Endothelial cell (in vitro differentiated cells): Measurements from ENCODE around the gene TAS2R9. TPM values are rescaled to one million over a fixed set of nuclear protein-coding genes. Genes with fewer than 3 reads are reported as not detected.

Experiments
- total RNA-seq: library from RNA; stranded (reverse); fragmentation: NEBNext Ultra II Directional; extraction: Animal tissue kit (Norgen Biotek cat#: 25700); gene quantifications from one replicate; pipeline ENCODE4 v1.2.1, GENCODE V29; 2021; ENCODE audit not compliant: unreplicated experiment

TAS2R9 gene
- total RNA-seq, 1 donor from 2014 or later = not detected

Other genes starting within 250 kb of the TAS2R9 start
- gene MAGOHB, start 196.6 kb downstream of the TAS2R9 start, total RNA-seq = 23.8 TPM
- 11.4 TPM for gene STYK1, start 136.1 kb downstream of the TAS2R9 start, total RNA-seq
- gene YBX3, start 86.8 kb downstream of the TAS2R9 start, total RNA-seq = 494 TPM
- gene TAS2R7, start 7.5 kb downstream of the TAS2R9 start, total RNA-seq = not detected
- 0.44 TPM for gene TAS2R8, start 2.9 kb downstream of the TAS2R9 start, total RNA-seq
- gene TAS2R10, start 16.2 kb upstream of the TAS2R9 start, total RNA-seq = 0.87 TPM
- 3.7 TPM for gene PRR4, start 39.3 kb upstream of the TAS2R9 start, total RNA-seq
- 15.6 TPM for gene PRH1, start 74.1 kb upstream of the TAS2R9 start, total RNA-seq
- gene TAS2R13, start 99.4 kb upstream of the TAS2R9 start, total RNA-seq = 0.90 TPM
- gene PRH2, start 119.1 kb upstream of the TAS2R9 start, total RNA-seq = not detected
- gene TAS2R14, start 129.1 kb upstream of the TAS2R9 start, total RNA-seq = 2.0 TPM
- gene TAS2R50, start 176.7 kb upstream of the TAS2R9 start, total RNA-seq = 1.2 TPM
- 1.7 TPM for gene TAS2R20, start 188.1 kb upstream of the TAS2R9 start, total RNA-seq
- 3.4 TPM for gene TAS2R19, start 212.5 kb upstream of the TAS2R9 start, total RNA-seq
- 3.1 TPM for gene TAS2R31, start 221.2 kb upstream of the TAS2R9 start, total RNA-seq